Measurements from ENCODE around the gene MCMBP. TPM values are rescaled to one million over a fixed set of nuclear protein-coding genes. Genes with fewer than 3 reads are reported as not detected.
A peak's percentile ranks its signal among the peaks of the same experiment; 100 is the strongest.

MCMBP gene
- total and polyA plus RNA-seq, 2 experiments from 2014 or later, result 47.9 to 53.7 TPM

GRCh38 chr10:119860866-119861607 lies 11.6 kb downstream of the MCMBP start:
- Histone ChIP-seq H3K27ac (no peak overlapping the region), H3K9ac (no peak overlapping the region), H3K36me3 (ENCODE audit: low read depth) (peaks cover 8% of the 10 kb centered on the region; the same call in 1 of the 2 replicates), H3K4me3 (no peak overlapping the region), H3K9me2 (ENCODE audit: insufficient read depth) (no peaks in the 10 kb centered on the region), H4K20me1 (ENCODE audit: insufficient read depth) (peaks cover 8% of the 10 kb centered on the region; the same call in 1 of the 2 replicates), H3K27me3 (replicated peaks; ENCODE audit: insufficient read depth) (no peaks in the 10 kb centered on the region), H2AFZ (no peak overlapping the region), H3F3A (ENCODE audit: insufficient read depth) (peaks cover 6% of the 10 kb centered on the region; the same call in 1 of the 2 replicates), H3K4me1 (ENCODE audit: insufficient read depth) (peaks cover 4% of the 10 kb centered on the region; the same call in 1 of the 2 replicates), H3K79me2 (ENCODE audit: insufficient read depth) (peaks cover 94% of the 10 kb centered on the region), H3K9me3 (ENCODE audit: low read depth) (no peaks in the 10 kb centered on the region), H3K4me2 (ENCODE audit: unreplicated experiment) (no peak overlapping the region)
- no peak for DNase-seq
- TF ChIP-seq EZH2 (IDR thresholded peaks at IDR 0.05; ENCODE audit: insufficient read depth, poor library complexity, severe bottlenecking) (no peak), EZH2phosphoT487 (IDR thresholded peaks at IDR 0.05; ENCODE audit: insufficient read depth, low read depth) (no peak)
- in situ Hi-C loops (cut with MboI), result no loop called here
- WGBS, 2 experiments (ENCODE audit: low coverage in 1 of 2, low lambda C conversion rate in 2 of 2, missing lambda C conversion rate in 2 of 2), result 70 to 73% methylated on average over 7 of the region's 7 CpGs

DNA sequence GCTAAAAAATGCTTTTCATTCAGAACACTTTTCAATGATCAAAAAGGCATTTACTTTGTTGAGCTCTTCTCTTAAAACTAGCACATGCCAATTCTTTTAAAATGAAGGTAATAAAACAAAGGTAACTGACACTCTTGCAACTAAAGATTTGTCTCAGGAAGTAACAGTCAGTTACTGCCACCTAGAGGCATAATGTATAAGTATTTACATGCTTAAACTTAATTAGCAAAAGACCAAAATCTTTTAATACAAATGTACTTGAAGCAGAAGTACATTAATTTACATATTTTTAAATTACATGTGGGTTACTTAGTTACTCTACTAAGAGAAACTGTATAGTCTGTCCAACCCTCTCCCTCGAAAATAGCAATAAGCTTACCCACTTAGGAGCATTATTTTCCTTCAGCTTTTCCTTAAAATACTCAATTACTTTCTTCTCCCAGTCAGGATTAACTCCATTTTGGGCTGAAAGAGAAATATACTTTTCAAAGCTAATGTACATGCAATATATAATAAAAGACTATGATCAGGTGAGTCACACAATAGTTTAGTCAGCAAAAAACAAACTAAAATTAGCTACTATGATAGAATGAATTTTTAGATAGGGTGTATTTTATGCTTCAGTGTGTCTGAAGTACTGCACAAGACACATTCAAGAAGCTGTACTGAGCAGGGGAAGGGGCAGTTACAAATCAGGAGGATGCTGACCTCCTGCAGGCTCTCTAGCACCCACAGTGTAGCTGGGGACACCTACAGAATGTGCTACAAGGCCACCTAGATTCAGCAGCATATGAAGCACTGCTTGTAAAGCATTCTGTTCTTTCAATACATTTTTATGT lies 13.0 kb downstream of the MCMBP start:
- H3K79me2 ChIP-seq (ENCODE audit: insufficient read depth), result peaks cover 92% of the 10 kb centered on the region
- no peaks in the 10 kb centered on the region for H3K9me3 ChIP-seq (ENCODE audit: low read depth)
- no peak overlapping the region for H3K4me3 ChIP-seq
- peaks cover 13% of the 10 kb centered on the region; the same call in 1 of the 2 replicates for H3K36me3 ChIP-seq (ENCODE audit: low read depth)
- peaks cover 6% of the 10 kb centered on the region; the same call in 1 of the 2 replicates for H3F3A ChIP-seq (ENCODE audit: insufficient read depth)
- peak; percentile 69 for DNase-seq
- in situ Hi-C loops (cut with MboI), result loop anchor here (10.0 kb wide), 3 partner anchors 115 to 255 kb away; no protein-coding TSS in a partner anchor
- no peaks in the 10 kb centered on the region for H3K27me3 ChIP-seq (replicated peaks; ENCODE audit: insufficient read depth)
- no peak overlapping the region for H3K4me2 ChIP-seq (ENCODE audit: unreplicated experiment)
- H3K9me2 ChIP-seq (ENCODE audit: insufficient read depth), result no peaks in the 10 kb centered on the region
- H3K4me1 ChIP-seq (ENCODE audit: insufficient read depth), result peaks cover 4% of the 10 kb centered on the region; the same call in 1 of the 2 replicates
- no peak overlapping the region for H3K9ac ChIP-seq
- no peak overlapping the region for H3K27ac ChIP-seq
- WGBS, 2 experiments (ENCODE audit: low coverage in 1 of 2, low lambda C conversion rate in 2 of 2, missing lambda C conversion rate in 2 of 2), result 38 to 51% methylated on average over 1 of the region's 1 CpG
- TF ChIP-seq EZH2phosphoT487 (IDR thresholded peaks at IDR 0.05; ENCODE audit: insufficient read depth, low read depth) (no peak), EZH2 (IDR thresholded peaks at IDR 0.05; ENCODE audit: insufficient read depth, poor library complexity, severe bottlenecking) (no peak)
- H2AFZ ChIP-seq, result no peak overlapping the region
- H4K20me1 ChIP-seq (ENCODE audit: insufficient read depth), result peaks cover 8% of the 10 kb centered on the region; the same call in 1 of the 2 replicates

GRCh38 chr10:119858063-119858462 lies 14.6 kb downstream of the MCMBP start:
- H3K9me3 ChIP-seq (ENCODE audit: low read depth), result no peaks in the 10 kb centered on the region
- H3K9me2 ChIP-seq (ENCODE audit: insufficient read depth), result no peaks in the 10 kb centered on the region
- TF ChIP-seq EZH2phosphoT487 (IDR thresholded peaks at IDR 0.05; ENCODE audit: insufficient read depth, low read depth) (no peak), EZH2 (IDR thresholded peaks at IDR 0.05; ENCODE audit: insufficient read depth, poor library complexity, severe bottlenecking) (no peak)
- H2AFZ ChIP-seq, result no peak overlapping the region
- H3K27me3 ChIP-seq (replicated peaks; ENCODE audit: insufficient read depth), result no peaks in the 10 kb centered on the region
- WGBS, 2 experiments (ENCODE audit: low coverage in 1 of 2, low lambda C conversion rate in 2 of 2, missing lambda C conversion rate in 2 of 2), result 90 to 95% methylated on average over 1 of the region's 1 CpG
- no peak overlapping the region for H3K27ac ChIP-seq
- peaks cover 8% of the 10 kb centered on the region; the same call in 1 of the 2 replicates for H4K20me1 ChIP-seq (ENCODE audit: insufficient read depth)
- in situ Hi-C loops (cut with MboI), result loop anchor here (10.0 kb wide), 3 partner anchors 113 to 253 kb away; no protein-coding TSS in a partner anchor
- no peak overlapping the region for H3K9ac ChIP-seq
- no peak overlapping the region for H3K4me2 ChIP-seq (ENCODE audit: unreplicated experiment)
- peaks cover 4% of the 10 kb centered on the region; the same call in 1 of the 2 replicates for H3K4me1 ChIP-seq (ENCODE audit: insufficient read depth)
- H3F3A ChIP-seq (ENCODE audit: insufficient read depth), result peaks cover 6% of the 10 kb centered on the region; the same call in 1 of the 2 replicates
- no peak overlapping the region for H3K4me3 ChIP-seq
- no peak for DNase-seq
- H3K79me2 ChIP-seq (ENCODE audit: insufficient read depth), result peaks cover 77% of the 10 kb centered on the region
- peaks cover 13% of the 10 kb centered on the region; the same call in 1 of the 2 replicates for H3K36me3 ChIP-seq (ENCODE audit: low read depth)

DNA sequence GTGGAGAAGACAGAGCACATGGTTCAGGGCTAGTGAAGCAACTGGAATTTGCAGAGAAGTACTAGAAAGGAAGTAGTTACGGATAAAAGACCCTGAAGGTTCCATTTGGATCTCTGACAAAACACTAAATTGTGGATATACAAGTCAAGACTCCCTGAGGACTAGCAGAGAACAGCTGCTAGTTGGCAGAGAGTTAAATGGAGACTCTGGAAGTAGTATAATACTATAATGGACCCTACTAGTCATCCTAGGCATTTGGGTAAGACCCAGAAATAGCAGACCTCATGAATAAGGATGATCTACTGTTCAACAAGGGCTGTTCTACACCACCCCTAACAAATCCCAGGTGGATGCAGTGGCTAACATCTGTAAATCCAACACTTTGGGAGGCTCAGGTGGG lies 19.1 kb downstream of the MCMBP start:
- H4K20me1 ChIP-seq (ENCODE audit: insufficient read depth), result no peaks in the 10 kb centered on the region
- H3F3A ChIP-seq (ENCODE audit: insufficient read depth), result peaks cover 8% of the 10 kb centered on the region
- no peaks in the 10 kb centered on the region for H3K9me3 ChIP-seq (ENCODE audit: low read depth)
- peaks cover 23% of the 10 kb centered on the region for H3K36me3 ChIP-seq (ENCODE audit: low read depth)
- peaks cover 17% of the 10 kb centered on the region for H3K4me1 ChIP-seq (ENCODE audit: insufficient read depth)
- TF ChIP-seq EZH2 (IDR thresholded peaks at IDR 0.05; ENCODE audit: insufficient read depth, poor library complexity, severe bottlenecking) (no peak), EZH2phosphoT487 (IDR thresholded peaks at IDR 0.05; ENCODE audit: insufficient read depth, low read depth) (no peak)
- no peaks in the 10 kb centered on the region for H3K27me3 ChIP-seq (replicated peaks; ENCODE audit: insufficient read depth)
- H3K4me3 ChIP-seq, result no peak overlapping the region
- no peak overlapping the region for H3K27ac ChIP-seq
- H3K4me2 ChIP-seq (ENCODE audit: unreplicated experiment), result no peak overlapping the region
- WGBS, 2 experiments (ENCODE audit: low coverage in 1 of 2, low lambda C conversion rate in 2 of 2, missing lambda C conversion rate in 2 of 2), result 93 to 100% methylated on average over 1 of the region's 1 CpG
- H3K9me2 ChIP-seq (ENCODE audit: insufficient read depth), result no peaks in the 10 kb centered on the region
- no peak overlapping the region for H3K9ac ChIP-seq
- in situ Hi-C loops (cut with MboI), result loop anchor here (10.0 kb wide), 3 partner anchors 109 to 249 kb away; no protein-coding TSS in a partner anchor
- no peak overlapping the region for H2AFZ ChIP-seq
- DNase-seq, result no peak
- peaks cover 53% of the 10 kb centered on the region for H3K79me2 ChIP-seq (ENCODE audit: insufficient read depth)
